GM18873 (cell line): ENCODE measurements around the gene CDS2.

Experiments used
- ATAC-seq: cut with Tn5 transposase; IDR thresholded peaks from one replicate; pipeline ENCODE4 v1.9.1; 2021; ENCODE audit warnings: mild to moderate bottlenecking, moderate library complexity, moderate number of reproducible peaks; ENCODE audit not compliant: unreplicated experiment, low FRiP score

Gene CDS2

GRCh38 chr20:5203380-5203779, 76.6 kb downstream of the CDS2 start:
- no peak for ATAC-seq

GRCh38 chr20:5205348-5206210, 78.8 kb downstream of the CDS2 start:
- ATAC-seq, result no peak

GRCh38 chr20:5207138-5207537, 80.3 kb downstream of the CDS2 start:
- ATAC-seq, result no peak

- no peak for ATAC-seq
Observed at GRCh38 chr20:5211803-5212714, 85.3 kb downstream of the CDS2 start.

- ATAC-seq, result no peak
Observed at GRCh38 chr20:5212907-5213487, 86.2 kb downstream of the CDS2 start.

DNA sequence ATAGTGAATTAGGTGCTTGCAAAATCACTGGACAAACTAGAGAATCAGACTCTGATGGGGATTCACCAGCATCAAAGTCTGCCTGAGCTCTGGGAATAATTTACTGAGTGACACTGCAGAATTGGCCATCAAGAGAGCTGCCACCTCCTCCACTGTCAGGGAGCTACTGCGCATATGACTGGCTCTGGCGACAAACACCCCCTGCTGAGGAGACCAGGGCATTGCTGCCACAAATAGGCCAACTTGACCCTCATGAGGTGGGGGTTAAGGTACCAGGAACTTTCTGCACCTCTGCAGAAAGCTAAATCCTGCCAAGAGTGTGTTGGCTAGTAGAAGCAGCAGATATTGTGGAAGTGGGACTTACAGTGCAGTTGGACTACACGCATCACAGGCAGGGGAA, 88.0 kb downstream of the CDS2 start:
- ATAC-seq, result no peak

DNA sequence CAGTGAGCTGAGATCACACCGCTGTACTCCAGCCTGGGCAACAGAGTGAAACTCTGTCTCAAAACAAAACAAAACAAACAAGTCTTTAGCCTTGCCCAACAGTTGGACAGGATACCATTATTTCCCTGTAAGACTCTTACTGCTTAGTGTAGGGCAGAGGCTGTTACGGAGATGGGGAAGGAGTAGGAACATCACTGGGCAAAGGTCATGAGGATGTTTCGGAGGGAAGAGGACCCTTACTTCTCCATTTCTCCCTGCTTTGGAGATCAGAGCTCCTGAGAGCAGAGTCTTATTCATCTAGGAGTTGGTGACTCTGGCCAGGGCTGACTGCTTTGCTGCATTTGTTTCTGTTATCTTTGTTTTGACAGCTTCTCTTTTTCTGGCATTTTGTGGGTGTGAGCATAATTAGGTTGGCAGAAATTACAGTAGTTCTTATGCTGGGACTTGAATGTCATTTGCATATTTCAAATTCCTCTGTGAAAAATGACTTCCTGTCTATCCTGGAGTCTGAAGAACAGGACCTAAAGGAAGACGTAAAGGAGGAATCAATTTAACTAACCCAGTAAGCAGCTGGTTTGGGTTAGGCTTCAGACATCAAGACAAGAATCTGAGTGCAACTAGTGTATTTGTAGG, 89.0 kb downstream of the CDS2 start:
- no peak for ATAC-seq

DNA sequence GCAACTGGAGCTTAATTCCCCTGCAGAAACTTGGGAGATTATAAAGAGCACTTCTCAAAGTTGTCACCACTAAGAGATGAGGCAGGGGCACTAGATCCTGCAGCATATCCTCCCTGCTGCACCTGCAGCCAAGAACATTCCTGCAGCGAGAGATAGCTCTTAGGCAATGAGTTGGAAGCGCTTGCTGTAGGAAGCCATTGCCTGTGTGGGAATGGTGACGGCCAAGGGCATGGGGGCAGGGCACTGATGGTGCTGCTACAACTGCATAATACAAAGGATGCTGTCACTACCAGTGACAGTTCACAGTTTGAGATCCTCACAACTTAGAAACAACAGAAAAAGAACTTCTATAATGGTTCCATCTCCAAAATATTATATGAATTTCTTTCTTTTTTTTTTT, 89.9 kb downstream of the CDS2 start:
- ATAC-seq, result no peak

DNA sequence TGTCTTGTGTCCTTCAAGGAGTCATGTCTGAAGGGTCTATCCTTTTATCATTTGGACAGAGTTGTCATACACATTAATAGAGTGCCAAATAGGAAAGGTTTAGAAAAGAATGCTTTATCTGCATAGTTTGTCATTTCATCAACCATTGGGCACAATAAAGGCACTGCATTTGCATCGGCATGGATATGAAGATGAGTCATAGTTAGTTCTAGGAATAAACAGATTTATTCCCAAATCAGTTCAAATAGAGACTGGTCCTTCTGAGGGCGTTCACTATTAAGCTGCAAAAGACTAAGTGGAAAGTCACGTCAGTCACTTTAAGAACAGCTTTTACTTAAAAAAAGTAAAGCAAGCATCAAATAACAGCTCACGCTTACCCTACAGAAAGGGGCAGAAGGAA, 90.8 kb downstream of the CDS2 start:
- ATAC-seq, result no peak

DNA sequence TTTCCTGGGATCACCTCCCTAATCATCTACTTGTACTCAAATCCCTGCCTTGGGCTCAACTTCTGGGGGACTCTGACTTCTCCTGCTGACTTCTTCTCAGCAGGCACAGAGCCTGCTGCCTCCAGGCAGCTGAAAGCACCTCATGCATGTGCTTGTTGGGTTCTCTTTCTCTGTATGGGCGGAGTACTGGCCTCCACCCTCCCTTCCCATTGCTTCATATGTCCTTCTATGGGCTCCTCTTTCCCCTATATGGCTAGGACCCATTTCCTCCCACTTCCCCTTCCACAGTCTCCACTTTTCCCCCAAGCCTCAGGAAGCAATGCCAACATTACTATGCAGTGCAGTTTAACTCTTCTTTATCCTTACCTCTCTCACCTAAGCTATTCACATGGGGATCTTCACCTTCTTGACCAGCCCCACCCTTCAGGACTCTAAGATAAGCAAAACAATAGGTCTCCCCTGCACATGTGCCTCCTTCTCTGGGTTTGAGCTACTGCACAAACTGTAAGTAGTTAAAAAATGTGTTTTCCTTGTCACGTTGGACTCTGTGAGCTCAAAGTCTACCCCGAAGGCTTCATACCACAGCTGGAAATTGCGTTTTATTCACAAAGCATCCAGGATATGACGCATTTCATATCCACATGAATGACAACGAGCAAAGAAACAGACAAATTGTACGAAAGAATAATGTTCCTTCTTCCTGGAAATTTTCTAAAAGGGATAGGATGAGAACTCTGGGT, 93.7 kb downstream of the CDS2 start:
- no peak for ATAC-seq

- no peak for ATAC-seq
Observed at GRCh38 chr20:5221061-5221430, 94.2 kb downstream of the CDS2 start.

GRCh38 chr20:5222919-5223634, 96.3 kb downstream of the CDS2 start:
- no peak for ATAC-seq

- ATAC-seq, result no peak
Observed at GRCh38 chr20:5230544-5230943, 103.7 kb downstream of the CDS2 start.

GRCh38 chr20:5234158-5234557, 107.3 kb downstream of the CDS2 start:
- ATAC-seq, result no peak

GRCh38 chr20:5234978-5235377, 108.2 kb downstream of the CDS2 start:
- no peak for ATAC-seq
